ENCODE results near the gene SH2D6.
"Not testable (repeated sequence)": the region's sequence is repeated elsewhere in the genome, so short reads cannot be mapped to it uniquely, and the experiment has no call there.

The SH2D6 gene

GRCh38 chr2:85398426-85399182, 19.9 kb upstream of the SH2D6 start:
- no peak for DNase-seq (ENCODE audit: low spot score)

GRCh38 chr2:85399183-85399455, 19.4 kb upstream of the SH2D6 start:
- DNase-seq (ENCODE audit: low spot score) = no peak

- no peak for DNase-seq (ENCODE audit: low spot score)
Measured at GRCh38 chr2:85400023-85400422, 18.5 kb upstream of the SH2D6 start.

GRCh38 chr2:85400541-85401463, 17.7 kb upstream of the SH2D6 start:
- no peak for DNase-seq (ENCODE audit: low spot score)

GRCh38 chr2:85401464-85401805, 17.1 kb upstream of the SH2D6 start:
- no peak for DNase-seq (ENCODE audit: low spot score)

GRCh38 chr2:85401844-85402243, 16.7 kb upstream of the SH2D6 start:
- DNase-seq (ENCODE audit: low spot score) = no peak

GRCh38 chr2:85405201-85406059, 13.1 kb upstream of the SH2D6 start:
- DNase-seq (ENCODE audit: low spot score) = no peak

- DNase-seq (ENCODE audit: low spot score) = peak; percentile 51
Measured at GRCh38 chr2:85409845-85410583, 8.5 kb upstream of the SH2D6 start, which contains the start of gene CAPG. Gene CAPG (minus strand): TSS chr2:85410366. CDS start chr2:85402145, 8,221 bp downstream.

- DNase-seq (ENCODE audit: low spot score) = no peak
Measured at GRCh38 chr2:85410584-85411404, 7.7 kb upstream of the SH2D6 start.

- no peak for DNase-seq (ENCODE audit: low spot score)
Measured at GRCh38 chr2:85411405-85411748, 7.1 kb upstream of the SH2D6 start.

- DNase-seq (ENCODE audit: low spot score) = peak; percentile 57
Measured at GRCh38 chr2:85413592-85414420, 4.7 kb upstream of the SH2D6 start.

GRCh38 chr2:85414421-85414759, 4.1 kb upstream of the SH2D6 start:
- DNase-seq (ENCODE audit: low spot score) = not testable (repeated sequence)

- DNase-seq (ENCODE audit: low spot score) = no peak
Measured at GRCh38 chr2:85414761-85415553, 3.6 kb upstream of the SH2D6 start.

- no peak for DNase-seq (ENCODE audit: low spot score)
Measured at GRCh38 chr2:85415980-85416650, 2.4 kb upstream of the SH2D6 start.

- DNase-seq (ENCODE audit: low spot score) = no peak
Measured at GRCh38 chr2:85419009-85419675, 628 bp downstream of the SH2D6 start.

- peak; percentile 73 for DNase-seq (ENCODE audit: low spot score)
Measured at GRCh38 chr2:85420536-85421259, 2.2 kb downstream of the SH2D6 start.

GRCh38 chr2:85421260-85422071, 3.0 kb downstream of the SH2D6 start:
- DNase-seq (ENCODE audit: low spot score) = no peak

All from SW480 (cell line).